SK-N-SH (cell line): ENCODE data around the gene SOCS3. TPM values are rescaled to one million over a fixed set of nuclear protein-coding genes. Genes with fewer than 3 reads are reported as not detected.

Experiments used
- CTCF ChIA-PET: fragments of 300-600, 350-600 bp; formaldehyde crosslinking; extraction: SDS; loops from one replicate; lab custom pipeline; 2021; lab: Yijun Ruan, JAX
- POLR2A ChIA-PET: fragments of 350-600 bp; sonication (Branson Sonifier 250); formaldehyde crosslinking; extraction: SDS; loops from one replicate; lab custom pipeline; 2020; ENCODE audit warnings: antibody characterized with exemption, inconsistent platforms; lab: Yijun Ruan, JAX
- DNase-seq: peaks from one replicate; pipeline ENCODE4 v3.0.0; 2012
- H2AFZ ChIP-seq: fragments of 200-600 bp; sonication (generic); 2 replicates; pipeline ENCODE4 v1.8.1; 2016; ENCODE audit warnings: antibody characterized with exemption, mild to moderate bottlenecking, low read depth
- H3F3A ChIP-seq: fragments of 200-600 bp; sonication (generic); replicated peaks from 2 replicates; pipeline ENCODE3; 2016; ENCODE audit warnings: antibody characterized with exemption, mild to moderate bottlenecking; ENCODE audit not compliant: insufficient read depth
- H3K27ac ChIP-seq, 2 experiments: fragments of 200-500 bp in 1 of 2; fragments of 200-600 bp in 1 of 2; sonication (Bioruptor generic) in 1 of 2; sonication (generic), shearing (Covaris generic) in 1 of 2; 2 replicates each; pipeline versions ENCODE4 v1.5.1 to v1.6.1; 2014 to 2016; ENCODE audit warnings: low read depth in 2 of 2, inconsistent platforms in 1 of 2, low read length in 1 of 2, mild to moderate bottlenecking in 1 of 2, mixed read lengths in 1 of 2
- H3K27me3 ChIP-seq: fragments of 200-600 bp; sonication (generic), shearing (Covaris generic); 2 replicates; pipeline ENCODE4 v1.6.1; 2016; ENCODE audit warnings: mixed run types; ENCODE audit not compliant: insufficient read depth
- H3K36me3 ChIP-seq, 2 experiments: fragments of 200-500 bp in 1 of 2; fragments of 200-600 bp in 1 of 2; sonication (Bioruptor generic) in 1 of 2; sonication (generic) in 1 of 2; replicated peaks in 1 of 2; 2 replicates each; pipeline versions ENCODE3 to v1.5.1; 2014 to 2016; ENCODE audit warnings: low read length in 1 of 2, mild to moderate bottlenecking in 1 of 2; ENCODE audit not compliant: insufficient read depth in 2 of 2, control insufficient read depth in 1 of 2
- H3K4me1 ChIP-seq, 2 experiments: fragments of 200-500 bp in 1 of 2; fragments of 200-600 bp in 1 of 2; sonication (Bioruptor generic) in 1 of 2; sonication (generic), shearing (Covaris generic) in 1 of 2; 2 replicates each; pipeline versions ENCODE4 v1.5.1 to v1.6.1; 2014 to 2016; ENCODE audit warnings: low read depth in 1 of 2, low read length in 1 of 2, mixed run types in 1 of 2; ENCODE audit not compliant: insufficient read depth in 2 of 2, control insufficient read depth in 1 of 2
- H3K4me2 ChIP-seq: fragments of 200-600 bp; sonication (generic), shearing (Covaris generic); 2 replicates; pipeline ENCODE4 v1.6.1; 2017; ENCODE audit warnings: mixed run types
- H3K4me3 ChIP-seq, 2 experiments: fragments of 200-500 bp in 1 of 2; fragments of 200-600 bp in 1 of 2; sonication (Bioruptor generic) in 1 of 2; sonication (generic), shearing (Covaris generic) in 1 of 2; 2 replicates each; pipeline versions ENCODE4 v1.5.1 to v1.8.1; 2014 to 2016; ENCODE audit warnings: low read depth in 2 of 2, inconsistent platforms in 1 of 2, low read length in 1 of 2, mild to moderate bottlenecking in 1 of 2, mixed read lengths in 1 of 2, moderate library complexity in 1 of 2
- H3K79me2 ChIP-seq: fragments of 200-600 bp; sonication (generic); 2 replicates; pipeline ENCODE4 v1.8.1; 2017; ENCODE audit warnings: mild to moderate bottlenecking; ENCODE audit not compliant: insufficient read depth
- H3K9ac ChIP-seq: fragments of 200-600 bp; sonication (generic); 2 replicates; pipeline ENCODE4 v1.6.1; 2017; ENCODE audit warnings: mixed run types
- H3K9me2 ChIP-seq: fragments of 200-600 bp; sonication (generic); 2 replicates; pipeline ENCODE4 v1.6.1; 2017; ENCODE audit warnings: mixed run types
- H3K9me3 ChIP-seq: fragments of 200-600 bp; sonication (generic); 2 replicates; pipeline ENCODE4 v1.6.1; 2017; ENCODE audit warnings: mixed run types, mild to moderate bottlenecking, moderate library complexity
- H4K20me1 ChIP-seq: fragments of 200-600 bp; sonication (generic); 2 replicates; pipeline ENCODE4 v1.6.1; 2017; ENCODE audit warnings: mild to moderate bottlenecking, mixed run types; ENCODE audit not compliant: insufficient read depth
- EZH2phosphoT487 ChIP-seq: fragments of 200-600 bp; sonication (generic); IDR thresholded peaks from 2 replicates; pipeline ENCODE4 v1.6.1; 2017; ENCODE audit warnings: low read depth, mixed run types, mild to moderate bottlenecking, antibody characterized with exemption, moderate library complexity, borderline replicate concordance
- FOSL2 ChIP-seq: IDR thresholded peaks from 2 replicates; pipeline ENCODE4 v1.4.0; 2012; ENCODE audit warnings: low read depth, mild to moderate bottlenecking, moderate library complexity, borderline replicate concordance
- MXI1 ChIP-seq: IDR thresholded peaks from 2 replicates; pipeline ENCODE4 v1.6.1; 2012; ENCODE audit warnings: mild to moderate bottlenecking, low read depth, low read length, improper control_type of control experiment
- NRF1 ChIP-seq: IDR thresholded peaks from 2 replicates; pipeline ENCODE4 v1.6.1; 2012; ENCODE audit warnings: low read depth, mild to moderate bottlenecking, low read length
- RFX5 ChIP-seq: IDR thresholded peaks from 2 replicates; pipeline ENCODE4 v1.6.1; 2012; ENCODE audit warnings: mild to moderate bottlenecking, improper control_type of control experiment, low read length
- ZBTB33 ChIP-seq: IDR thresholded peaks from 2 replicates; pipeline ENCODE4 v1.4.0; 2012; ENCODE audit warnings: low read depth, borderline replicate concordance
- WGBS: methylation state at CpG from one replicate; pipeline ENCODE4 v1.1.6; 2017; ENCODE audit warnings: low lambda C conversion rate; 5-methylcytosine and 5-hydroxymethylcytosine counted together
- polyA plus RNA-seq, 3 experiments: library from polyadenylated mRNA; depleted of rRNA; stranded (reverse); fragments of >200 nt; gene quantifications; 2 replicates each; pipeline ENCODE4 v1.2.3, GENCODE V29; 2012
- TF ChIP-seq, protein P1 (sequence below): fragments of 200-600 bp; sonication (generic); IDR thresholded peaks from 2 replicates; pipeline ENCODE4 v1.6.1; 2017; ENCODE audit warnings: antibody characterized with exemption, mild to moderate bottlenecking, moderate library complexity
- TF ChIP-seq, protein P2 (sequence below): fragments of 150-350 bp; IDR thresholded peaks from 2 replicates; pipeline ENCODE4 v1.6.1; 2016; ENCODE audit warnings: mild to moderate bottlenecking, low read depth, low read length

The SOCS3 gene
- polyA plus RNA-seq, 1 of the 3 experiments (the other 2 are of a cell fraction): 24.9 TPM

DNA sequence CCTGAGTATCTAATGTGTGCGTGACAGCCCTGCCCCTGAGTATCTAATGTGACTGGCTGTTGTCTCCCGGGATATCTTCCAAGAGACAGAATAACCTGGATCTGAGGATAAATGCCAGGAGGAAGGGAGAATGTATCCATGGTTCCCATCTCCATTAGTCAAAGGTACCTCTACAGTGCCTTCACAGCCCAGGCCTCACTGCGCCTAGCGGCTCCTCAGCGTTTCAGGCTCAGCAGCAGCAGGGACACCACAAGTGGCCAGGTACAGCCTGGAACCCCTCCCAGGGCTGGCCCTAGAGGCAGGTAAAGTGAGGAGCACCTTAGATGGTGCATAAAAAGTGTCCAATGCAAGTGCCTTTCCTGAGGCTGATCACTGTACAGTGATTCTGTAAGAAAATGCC lies 32.0 kb downstream of the SOCS3 start:
- Histone ChIP-seq H3F3A (peaks cover 44% of the 10 kb centered on the region), H3K9ac (no peak overlapping the region), H3K9me2 (no peaks in the 10 kb centered on the region), H3K9me3 (no peaks in the 10 kb centered on the region), H3K27ac (peak overlapping the region in 1 of 2 experiments; percentile 93; a peak in 2 of 4 replicates), H3K36me3 (no peaks in the 10 kb centered on the region), H3K27me3 (no peaks in the 10 kb centered on the region), H3K4me3 (no peak overlapping the region), H3K79me2 (no peaks in the 10 kb centered on the region), H4K20me1 (no peaks in the 10 kb centered on the region), H3K4me1 (peaks cover 27 to 43% of the 10 kb centered on the region in 2 experiments; a peak in 3 of 4 replicates), H2AFZ (no peak overlapping the region), H3K4me2 (no peak overlapping the region)
- no peak for TF ChIP-seq ZBTB33
- no peak for TF ChIP-seq FOSL2
- TF ChIP-seq, protein P1, sequence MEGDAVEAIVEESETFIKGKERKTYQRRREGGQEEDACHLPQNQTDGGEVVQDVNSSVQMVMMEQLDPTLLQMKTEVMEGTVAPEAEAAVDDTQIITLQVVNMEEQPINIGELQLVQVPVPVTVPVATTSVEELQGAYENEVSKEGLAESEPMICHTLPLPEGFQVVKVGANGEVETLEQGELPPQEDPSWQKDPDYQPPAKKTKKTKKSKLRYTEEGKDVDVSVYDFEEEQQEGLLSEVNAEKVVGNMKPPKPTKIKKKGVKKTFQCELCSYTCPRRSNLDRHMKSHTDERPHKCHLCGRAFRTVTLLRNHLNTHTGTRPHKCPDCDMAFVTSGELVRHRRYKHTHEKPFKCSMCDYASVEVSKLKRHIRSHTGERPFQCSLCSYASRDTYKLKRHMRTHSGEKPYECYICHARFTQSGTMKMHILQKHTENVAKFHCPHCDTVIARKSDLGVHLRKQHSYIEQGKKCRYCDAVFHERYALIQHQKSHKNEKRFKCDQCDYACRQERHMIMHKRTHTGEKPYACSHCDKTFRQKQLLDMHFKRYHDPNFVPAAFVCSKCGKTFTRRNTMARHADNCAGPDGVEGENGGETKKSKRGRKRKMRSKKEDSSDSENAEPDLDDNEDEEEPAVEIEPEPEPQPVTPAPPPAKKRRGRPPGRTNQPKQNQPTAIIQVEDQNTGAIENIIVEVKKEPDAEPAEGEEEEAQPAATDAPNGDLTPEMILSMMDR: no peak
- no peak for TF ChIP-seq MXI1
- no peak for TF ChIP-seq EZH2phosphoT487
- no peak for DNase-seq
- POLR2A ChIA-PET: no interaction called here
- WGBS: 91% methylated on average over 5 of the region's 5 CpGs
- CTCF ChIA-PET: no interaction called here

DNA sequence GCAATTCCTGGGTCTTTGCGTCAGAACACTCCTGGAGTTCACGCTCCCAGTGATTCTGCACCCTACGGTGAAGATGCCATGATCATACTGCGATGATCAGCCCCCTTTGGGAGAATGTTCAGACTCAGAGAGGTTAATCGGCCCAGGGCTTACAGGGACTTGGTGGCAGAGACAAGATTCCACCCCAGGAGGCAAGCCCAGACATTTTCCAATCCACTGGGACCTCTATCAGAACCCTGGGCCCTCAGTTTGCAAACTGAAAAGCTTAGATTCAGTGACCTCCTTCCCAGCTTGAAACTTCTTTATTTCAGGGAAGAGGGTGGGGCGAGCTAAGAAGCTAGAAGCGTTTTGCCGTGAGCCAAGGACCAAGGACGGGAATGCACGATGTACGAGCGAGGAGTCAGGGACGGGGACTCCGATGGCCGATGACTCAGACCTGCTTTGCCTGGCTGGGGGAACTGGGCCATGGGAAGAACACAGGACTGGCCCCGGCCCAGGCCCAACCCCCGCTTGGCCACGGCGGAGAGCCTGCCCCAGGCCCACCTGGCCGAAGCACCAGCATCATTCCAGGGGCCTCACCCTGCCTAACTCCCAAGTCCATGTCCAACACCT lies 34.7 kb downstream of the SOCS3 start:
- DNase-seq: no peak
- peak overlapping the region; percentile 36; the same call in 1 of the 2 replicates for H2AFZ ChIP-seq

More for the DNA sequence above, 34.7 kb downstream of the SOCS3 start:
- Histone ChIP-seq H3K4me3 (no peak overlapping the region), H3K9ac (peak overlapping the region; percentile 38), H3K36me3 (no peaks in the 10 kb centered on the region), H3K27me3 (no peaks in the 10 kb centered on the region), H3K4me1 (peaks cover 32 to 39% of the 10 kb centered on the region in 2 experiments; a peak in 3 of 4 replicates), H3K27ac (peak overlapping the region; percentile 62 to 92), H3K79me2 (no peaks in the 10 kb centered on the region), H3K9me2 (no peaks in the 10 kb centered on the region), H3F3A (peaks cover 33% of the 10 kb centered on the region), H3K9me3 (no peaks in the 10 kb centered on the region), H4K20me1 (no peaks in the 10 kb centered on the region), H3K4me2 (peak overlapping the region; percentile 60; the same call in 1 of the 2 replicates)
- TF ChIP-seq, protein P2, sequence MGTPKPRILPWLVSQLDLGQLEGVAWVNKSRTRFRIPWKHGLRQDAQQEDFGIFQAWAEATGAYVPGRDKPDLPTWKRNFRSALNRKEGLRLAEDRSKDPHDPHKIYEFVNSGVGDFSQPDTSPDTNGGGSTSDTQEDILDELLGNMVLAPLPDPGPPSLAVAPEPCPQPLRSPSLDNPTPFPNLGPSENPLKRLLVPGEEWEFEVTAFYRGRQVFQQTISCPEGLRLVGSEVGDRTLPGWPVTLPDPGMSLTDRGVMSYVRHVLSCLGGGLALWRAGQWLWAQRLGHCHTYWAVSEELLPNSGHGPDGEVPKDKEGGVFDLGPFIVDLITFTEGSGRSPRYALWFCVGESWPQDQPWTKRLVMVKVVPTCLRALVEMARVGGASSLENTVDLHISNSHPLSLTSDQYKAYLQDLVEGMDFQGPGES: no peak
- no peak for TF ChIP-seq RFX5
- TF ChIP-seq NRF1: no peak
- CTCF ChIA-PET: interaction anchor here (0.6 to 2.8 kb wide), 10 partner anchors 10 to 209 kb away, joined by 3 to 15 read pairs (median 6); no protein-coding TSS in a partner anchor
- POLR2A ChIA-PET: interaction anchor here (1.7 kb wide), 1 partner anchor 71 kb away, joined by 3 read pairs; no protein-coding TSS in a partner anchor
- WGBS: 90% methylated on average over 20 of the region's 20 CpGs
